HUDEP-2 (cell line): ENCODE measurements around the gene CLCN6.

Source experiments
- DNase-seq, 76 experiments: peaks; one replicate each; lab custom pipeline; 2025; ENCODE audit not compliant: unreplicated experiment in 76 of 76; lab: John Stamatoyannopoulos, UW

The CLCN6 gene

GRCh38 chr1:11779715-11780379 lies 26.1 kb upstream of the CLCN6 start:
- DNase-seq = no peak

GRCh38 chr1:11780380-11781147 lies 25.4 kb upstream of the CLCN6 start:
- DNase-seq = no peak

DNA sequence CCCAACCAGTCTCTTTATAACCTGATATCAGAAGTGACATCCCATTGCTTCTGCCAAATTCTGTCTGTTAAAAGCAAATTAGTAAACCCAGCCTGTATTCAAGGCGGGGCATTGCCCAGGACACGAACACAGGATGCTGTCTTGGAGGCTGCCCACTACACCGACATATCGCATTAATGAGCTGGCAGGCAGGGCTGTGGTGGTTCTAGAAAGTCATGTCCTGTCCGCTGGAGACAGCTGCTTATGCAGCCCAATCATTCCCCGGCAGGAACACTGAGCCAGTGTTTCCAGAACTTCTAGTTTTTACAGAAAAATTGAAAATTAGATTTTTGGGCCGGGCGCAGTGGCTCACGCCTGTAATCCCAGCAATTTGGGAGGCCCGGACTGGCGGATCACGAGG lies 24.7 kb upstream of the CLCN6 start:
- no peak for DNase-seq

DNA sequence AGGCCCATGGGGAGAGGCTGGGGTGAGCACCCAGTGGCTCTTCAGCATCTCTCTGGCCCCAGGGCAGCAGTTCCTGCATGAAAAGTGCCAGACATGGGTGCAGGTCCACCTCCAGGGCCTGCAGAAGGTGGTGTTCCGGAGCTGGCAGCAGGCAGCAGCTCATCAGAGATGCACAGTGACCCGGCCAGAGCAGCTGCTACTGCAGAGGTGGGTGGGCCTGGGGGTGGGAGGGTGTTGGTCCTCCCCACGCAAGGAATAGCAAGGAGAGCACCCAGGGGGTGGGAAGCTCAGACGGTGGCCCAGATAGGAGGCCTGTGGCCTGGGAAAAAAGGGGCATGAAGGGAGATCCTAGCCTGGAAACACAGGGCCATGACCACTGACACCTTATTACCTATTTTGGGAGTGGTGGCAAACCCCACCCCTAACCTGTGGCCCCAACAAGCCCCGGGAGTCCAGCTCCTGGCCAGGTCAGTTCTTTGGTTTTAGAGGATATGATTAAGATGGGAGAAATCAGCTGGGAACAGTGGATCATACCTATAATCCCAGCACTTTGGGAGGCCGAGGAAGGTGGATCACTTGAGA lies 23.8 kb upstream of the CLCN6 start:
- DNase-seq = no peak

GRCh38 chr1:11783556-11783955 lies 22.4 kb upstream of the CLCN6 start:
- no peak for DNase-seq

- no peak for DNase-seq
Measured at GRCh38 chr1:11784256-11784992, 21.6 kb upstream of the CLCN6 start.

- peak in 48 of 76 experiments; percentile 5 to 57 (median 35) for DNase-seq
Measured at GRCh38 chr1:11784993-11785769, 20.8 kb upstream of the CLCN6 start.

DNA sequence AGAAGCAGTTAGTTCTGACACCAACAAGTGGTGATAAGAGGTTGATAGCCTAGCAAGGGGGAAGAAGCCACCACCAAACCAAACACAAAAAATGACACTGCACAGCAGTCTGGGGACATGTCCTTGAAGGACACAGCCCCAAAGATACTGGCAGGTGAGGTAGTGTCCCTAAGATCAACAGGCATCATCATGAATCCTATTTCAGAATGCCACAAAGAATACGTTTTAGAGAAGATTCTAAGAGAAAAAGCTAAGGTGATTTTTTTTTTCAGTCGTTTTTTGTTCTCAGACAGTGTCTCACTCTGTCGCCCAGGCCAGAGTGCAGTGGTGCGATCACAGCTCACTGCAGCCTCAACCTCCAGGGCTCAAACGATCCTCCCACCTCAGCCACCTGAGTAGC lies 19.8 kb upstream of the CLCN6 start:
- DNase-seq = peak in 2 of 76 experiments; percentile 15 to 16

DNA sequence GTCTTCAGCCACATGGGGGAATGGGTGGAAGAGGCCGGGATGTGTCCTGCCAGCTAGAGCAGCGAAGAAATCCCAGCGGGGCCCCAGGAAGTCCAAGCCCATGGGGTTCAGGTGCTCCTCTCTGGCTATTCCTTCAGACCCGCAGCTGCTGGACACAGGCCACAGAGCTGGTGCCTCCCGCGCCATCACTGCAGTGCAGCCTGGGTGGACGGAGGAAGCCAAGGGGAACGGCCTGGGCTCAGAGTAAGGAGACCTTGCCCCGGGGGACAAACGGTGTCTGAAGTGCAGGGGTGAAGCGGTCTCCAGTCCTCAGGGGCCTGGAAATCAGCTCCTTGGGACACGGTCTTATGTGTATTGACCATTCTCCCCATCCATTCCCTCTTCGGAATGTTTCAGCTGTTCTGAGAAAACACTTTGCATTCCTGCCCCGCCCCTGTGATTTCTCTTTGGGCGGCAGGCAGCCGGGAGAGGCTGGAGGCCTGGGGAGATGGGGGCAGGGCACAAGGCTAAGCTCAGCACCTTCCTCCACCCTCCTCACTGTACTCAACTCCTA lies 18.7 kb upstream of the CLCN6 start:
- DNase-seq = peak in 41 of 76 experiments; percentile 3 to 63 (median 32)

GRCh38 chr1:11787804-11788436 lies 18.1 kb upstream of the CLCN6 start:
- DNase-seq = no peak

- DNase-seq = peak in 4 of 76 experiments; percentile 9 to 17 (median 16)
Measured at GRCh38 chr1:11788549-11789053, 17.4 kb upstream of the CLCN6 start.

DNA sequence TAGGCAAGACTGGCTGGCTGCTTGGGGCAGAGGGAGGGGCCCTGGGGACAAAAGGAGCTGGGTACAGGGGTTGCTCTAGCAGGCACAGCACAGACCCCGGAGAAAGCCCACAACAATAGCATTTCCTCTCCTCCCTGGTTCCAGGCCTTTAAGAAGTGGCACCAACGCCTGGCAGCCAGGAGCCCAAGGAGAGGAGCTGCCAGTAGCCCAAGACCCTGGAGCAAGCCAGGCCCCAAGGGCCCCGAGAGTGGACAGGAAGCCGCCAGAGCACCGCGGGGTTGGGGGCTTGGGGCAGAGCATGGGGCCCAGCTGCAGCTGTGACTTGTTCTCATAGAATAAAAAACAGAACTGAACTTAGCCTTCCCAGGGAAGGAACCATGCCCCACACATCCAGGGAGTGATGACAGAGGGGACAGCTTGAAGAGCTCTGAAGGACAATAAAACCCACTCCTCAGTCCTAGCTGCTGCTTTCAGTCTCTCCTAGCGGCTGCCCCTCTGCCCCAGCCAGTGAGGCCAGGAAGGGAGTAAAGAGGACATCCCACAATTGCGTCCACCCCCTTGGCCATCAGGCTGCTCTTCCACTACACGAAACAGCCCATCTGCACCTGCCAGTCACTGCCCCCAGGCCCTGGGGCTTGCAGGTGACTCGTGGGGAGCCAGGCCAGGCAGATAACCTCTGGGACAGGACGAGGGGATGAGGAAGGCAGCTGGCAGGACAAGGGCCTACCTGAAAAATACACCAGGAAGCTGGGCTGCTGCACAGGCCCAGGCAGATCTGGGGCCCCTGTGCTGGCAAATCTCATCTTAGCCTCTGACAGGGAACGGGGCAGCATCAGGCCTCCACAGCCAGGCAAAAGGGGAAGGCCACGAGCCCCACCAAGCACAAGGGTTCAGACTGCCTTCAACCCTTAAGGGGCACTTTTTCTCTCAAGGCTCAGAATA lies 16.6 kb upstream of the CLCN6 start:
- no peak for DNase-seq

DNA sequence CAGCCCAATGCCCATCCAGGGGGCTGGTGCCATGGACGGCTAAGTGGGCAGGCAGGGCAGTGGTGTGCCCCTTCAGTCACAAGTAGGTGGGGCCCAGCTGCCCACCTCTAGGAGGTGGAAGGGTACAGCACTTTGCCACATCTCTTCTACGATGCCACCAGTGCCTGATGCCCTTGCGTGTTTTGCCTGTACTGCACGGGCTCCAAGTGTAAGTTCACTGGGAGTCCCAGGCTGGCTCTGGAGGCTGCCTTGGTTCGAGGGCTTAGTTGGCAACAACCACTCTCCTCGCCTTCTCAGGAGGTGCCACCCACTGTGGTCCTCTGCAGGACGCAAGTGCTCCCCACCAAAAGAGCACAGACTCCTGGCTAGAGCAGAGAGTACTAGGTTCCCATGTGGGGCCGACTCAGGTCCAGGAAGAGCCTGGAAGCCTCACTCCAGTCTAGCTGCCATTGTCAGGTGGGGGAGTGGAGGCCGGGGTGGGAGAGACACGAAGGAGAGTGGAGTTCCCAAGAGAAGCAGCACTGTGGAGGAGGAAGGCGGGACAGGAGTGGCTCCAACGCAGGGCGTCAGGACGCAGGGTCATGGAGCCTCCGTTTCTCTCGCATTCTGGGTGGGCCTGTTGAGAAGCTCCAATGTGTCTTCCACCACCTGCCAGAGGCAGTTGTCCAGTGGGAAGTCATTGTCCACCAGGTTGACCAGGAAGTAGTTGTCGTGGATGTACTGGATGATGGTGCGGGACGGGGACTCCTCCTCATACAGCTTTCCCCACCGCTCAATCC lies 15.7 kb upstream of the CLCN6 start:
- DNase-seq = no peak

GRCh38 chr1:11790880-11791715 lies 14.9 kb upstream of the CLCN6 start:
- peak in 74 of 76 experiments; percentile 19 to 88 (median 66) for DNase-seq

DNA sequence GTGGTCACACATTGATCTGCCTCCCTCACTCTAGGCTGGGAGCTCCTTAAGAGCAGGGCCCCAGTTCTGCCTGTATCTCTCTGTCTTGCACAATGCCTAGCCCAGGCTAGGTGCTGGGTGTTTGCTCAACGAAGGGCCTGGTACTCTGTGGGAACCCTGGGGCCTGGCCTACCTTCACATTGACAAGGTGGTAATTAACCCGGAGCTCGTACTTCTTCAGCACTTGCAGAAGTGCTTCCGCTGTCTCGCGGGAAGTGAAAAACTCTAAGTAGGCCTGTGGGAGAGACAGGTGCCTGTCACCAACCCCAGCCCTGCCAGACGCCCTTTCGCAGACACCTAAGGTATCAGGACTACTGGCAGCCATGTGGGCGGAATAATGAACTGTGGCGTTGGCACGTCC lies 13.9 kb upstream of the CLCN6 start:
- DNase-seq = no peak

DNA sequence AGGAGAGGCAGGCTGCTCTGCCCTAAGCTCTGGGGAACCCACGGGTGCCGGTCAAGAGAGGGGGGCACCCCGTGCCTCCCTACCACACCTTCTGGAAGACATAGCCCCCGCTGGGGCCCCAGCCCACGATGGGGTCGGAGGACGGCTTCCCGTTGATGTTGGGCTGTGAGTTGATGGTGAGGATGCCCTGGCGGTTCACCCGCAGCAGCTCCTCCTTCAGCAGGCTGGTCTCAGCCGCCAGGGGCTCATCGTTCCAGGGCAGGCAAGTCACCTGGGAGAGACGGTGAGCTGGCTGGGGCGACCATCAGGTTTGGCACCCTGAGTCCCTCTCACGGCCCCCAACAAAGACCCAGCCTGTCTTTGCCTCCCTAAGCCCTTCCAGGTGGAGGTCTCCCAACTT lies 12.2 kb upstream of the CLCN6 start:
- DNase-seq = no peak
